ENCODE measurements around the gene HIF1A. TPM values are rescaled to one million over a fixed set of nuclear protein-coding genes. Genes with fewer than 3 reads are reported as not detected.

HIF1A gene
- total RNA-seq, 4 donors from 2014 or later = 137 to 295 (median 158) TPM

- H3K9me3 ChIP-seq = no peaks in the 10 kb centered on the region
- H3K36me3 ChIP-seq = no peaks in the 10 kb centered on the region
- intact Hi-C loops (cut with DNase I) = no loop called here
- no peak overlapping the region for H3K27ac ChIP-seq
- no peaks in the 10 kb centered on the region for H3K4me1 ChIP-seq
- DNase-seq = no peak
- WGBS, 2 donors = 95 to 99% methylated on average over 2 of the region's 2 CpGs
- TF ChIP-seq CTCF (IDR thresholded peaks at IDR 0.05) (no peak), POLR2A (IDR thresholded peaks at IDR 0.05) (no peak)
- H3K4me3 ChIP-seq (replicated peaks in 1 of 3) = no peak overlapping the region
- no peaks in the 10 kb centered on the region for H3K27me3 ChIP-seq
These were observed 12.2 kb upstream of the HIF1A start for GRCh38 chr14:61683108-61683507.

- no peak overlapping the region for H3K27ac ChIP-seq
- no peaks in the 10 kb centered on the region for H3K9me3 ChIP-seq
- no peak for DNase-seq
- no peaks in the 10 kb centered on the region for H3K36me3 ChIP-seq
- no peaks in the 10 kb centered on the region for H3K27me3 ChIP-seq
- intact Hi-C loops (cut with DNase I) = no loop called here
- WGBS, 2 donors = 64% methylated on average over 3 of the region's 3 CpGs
- no peak for TF ChIP-seq CTCF (IDR thresholded peaks at IDR 0.05)
- TF ChIP-seq POLR2A (IDR thresholded peaks at IDR 0.05) = no peak
- no peaks in the 10 kb centered on the region for H3K4me1 ChIP-seq
- H3K4me3 ChIP-seq (replicated peaks in 1 of 3) = no peak overlapping the region
These were observed 5.3 kb upstream of the HIF1A start for GRCh38 chr14:61690039-61690438.

GRCh38 chr14:61690982-61691381 lies 4.3 kb upstream of the HIF1A start:
- TF ChIP-seq POLR2A (IDR thresholded peaks at IDR 0.05) (no peak), CTCF (IDR thresholded peaks at IDR 0.05) (no peak)
- no peaks in the 10 kb centered on the region for H3K36me3 ChIP-seq
- no peak overlapping the region for H3K4me3 ChIP-seq (replicated peaks in 1 of 3)
- H3K27ac ChIP-seq = no peak overlapping the region
- no peaks in the 10 kb centered on the region for H3K27me3 ChIP-seq
- H3K4me1 ChIP-seq = no peaks in the 10 kb centered on the region
- intact Hi-C loops (cut with DNase I) = no loop called here
- WGBS, 2 donors = 64 to 65% methylated on average over 2 of the region's 2 CpGs
- H3K9me3 ChIP-seq = no peaks in the 10 kb centered on the region
- DNase-seq = no peak

GRCh38 chr14:61691495-61691894 lies 3.8 kb upstream of the HIF1A start:
- H3K4me3 ChIP-seq (replicated peaks in 1 of 3) = no peak overlapping the region
- H3K27me3 ChIP-seq = no peaks in the 10 kb centered on the region
- H3K4me1 ChIP-seq = no peaks in the 10 kb centered on the region
- TF ChIP-seq CTCF (IDR thresholded peaks at IDR 0.05) = no peak
- no peak for TF ChIP-seq POLR2A (IDR thresholded peaks at IDR 0.05)
- no peaks in the 10 kb centered on the region for H3K9me3 ChIP-seq
- H3K27ac ChIP-seq = no peak overlapping the region
- no peaks in the 10 kb centered on the region for H3K36me3 ChIP-seq
- intact Hi-C loops (cut with DNase I) = no loop called here
- no peak for DNase-seq

- 94 to 95% methylated on average over 6 of the region's 6 CpGs for WGBS, 2 donors
- intact Hi-C loops (cut with DNase I) = no loop called here
These were observed 1.3 kb upstream of the HIF1A start for GRCh38 chr14:61694039-61694438.

More at GRCh38 chr14:61694039-61694438, 1.3 kb upstream of the HIF1A start:
- H3K36me3 ChIP-seq = no peaks in the 10 kb centered on the region
- H3K27ac ChIP-seq = no peak overlapping the region
- peaks cover 11 to 16% of the 10 kb centered on the region in 2 donors for H3K4me1 ChIP-seq
- peak overlapping the region in 1 of 3 donors; percentile 33 for H3K4me3 ChIP-seq (replicated peaks in 1 of 3)
- H3K9me3 ChIP-seq = no peaks in the 10 kb centered on the region
- TF ChIP-seq CTCF (IDR thresholded peaks at IDR 0.05) = no peak
- TF ChIP-seq POLR2A (IDR thresholded peaks at IDR 0.05) = no peak
- DNase-seq = no peak
- H3K27me3 ChIP-seq = no peaks in the 10 kb centered on the region

Measured in thyroid gland (tissue), 4 donors.